Thymus (tissue), 11 donors: ENCODE results near the gene UBXN6. TPM values are rescaled to one million over a fixed set of nuclear protein-coding genes. Genes with fewer than 3 reads are reported as not detected.

Source experiments
- DNase-seq, 9 donors: peaks; one replicate each; pipeline ENCODE4 v3.0.0-alpha.2; 2013; ENCODE audit warnings: low spot score in 9 of 9, low read depth in 6 of 9, missing footprints in 1 of 9
- H3K27ac ChIP-seq, 2 donors: one replicate each; pipeline ENCODE4 v1.5.1; 2013; ENCODE audit warnings: control low read depth in 1 of 2, low read depth in 1 of 2, low read length in 1 of 2, mild to moderate bottlenecking in 1 of 2, moderate library complexity in 1 of 2
- H3K27me3 ChIP-seq, 2 donors: one replicate each; pipeline ENCODE4 v1.5.1; 2013; ENCODE audit warnings: low read length in 1 of 2; ENCODE audit not compliant: control insufficient read depth in 2 of 2, insufficient read depth in 1 of 2
- H3K36me3 ChIP-seq, 2 donors: one replicate each; pipeline ENCODE4 v1.5.1; 2013; ENCODE audit warnings: low read length in 1 of 2, mild to moderate bottlenecking in 1 of 2, moderate library complexity in 1 of 2; ENCODE audit not compliant: control insufficient read depth in 2 of 2, insufficient read depth in 2 of 2
- H3K4me1 ChIP-seq, 2 donors: one replicate each; pipeline ENCODE4 v1.5.1; 2013; ENCODE audit warnings: low read length in 2 of 2; ENCODE audit not compliant: control insufficient read depth in 2 of 2, insufficient read depth in 2 of 2
- H3K4me3 ChIP-seq, 2 donors: one replicate each; pipeline ENCODE4 v1.5.1; 2013; ENCODE audit warnings: low read length in 2 of 2, control low read depth in 1 of 2, mild to moderate bottlenecking in 1 of 2
- H3K9me3 ChIP-seq, 2 donors: one replicate each; pipeline ENCODE4 v1.5.1; 2013; ENCODE audit warnings: low read length in 1 of 2, mild to moderate bottlenecking in 1 of 2; ENCODE audit not compliant: control insufficient read depth in 2 of 2, insufficient read depth in 1 of 2
- WGBS: extraction: QIAGEN DNeasy Blood & Tissue Kit; methylation state at CpG from one replicate; pipeline ENCODE4 v1.1.7; 2013; 5-methylcytosine and 5-hydroxymethylcytosine counted together
- polyA plus RNA-seq: library from polyadenylated mRNA; stranded (reverse); fragments of 200-250 nt; gene quantifications from one replicate; pipeline ENCODE4 v1.2.3, GENCODE V29; 2013
- total RNA-seq: library from RNA; stranded (reverse); fragments of 120-200 nt; gene quantifications from one replicate; pipeline ENCODE4 v1.2.4, GENCODE V29; 2013
- donor health status: healthy.

Gene UBXN6
- total and polyA plus RNA-seq, 2 donors: 45.1 to 126 TPM

GRCh38 chr19:4425537-4425936 lies 32.1 kb downstream of the UBXN6 start:
- Histone ChIP-seq H3K27ac (no peak overlapping the region), H3K36me3 (peaks cover 49 to 74% of the 10 kb centered on the region in 2 donors), H3K27me3 (no peaks in the 10 kb centered on the region), H3K4me3 (no peak overlapping the region), H3K4me1 (no peaks in the 10 kb centered on the region), H3K9me3 (no peaks in the 10 kb centered on the region)
- DNase-seq: no peak
- 98% methylated on average over 6 of the region's 6 CpGs for WGBS

DNA sequence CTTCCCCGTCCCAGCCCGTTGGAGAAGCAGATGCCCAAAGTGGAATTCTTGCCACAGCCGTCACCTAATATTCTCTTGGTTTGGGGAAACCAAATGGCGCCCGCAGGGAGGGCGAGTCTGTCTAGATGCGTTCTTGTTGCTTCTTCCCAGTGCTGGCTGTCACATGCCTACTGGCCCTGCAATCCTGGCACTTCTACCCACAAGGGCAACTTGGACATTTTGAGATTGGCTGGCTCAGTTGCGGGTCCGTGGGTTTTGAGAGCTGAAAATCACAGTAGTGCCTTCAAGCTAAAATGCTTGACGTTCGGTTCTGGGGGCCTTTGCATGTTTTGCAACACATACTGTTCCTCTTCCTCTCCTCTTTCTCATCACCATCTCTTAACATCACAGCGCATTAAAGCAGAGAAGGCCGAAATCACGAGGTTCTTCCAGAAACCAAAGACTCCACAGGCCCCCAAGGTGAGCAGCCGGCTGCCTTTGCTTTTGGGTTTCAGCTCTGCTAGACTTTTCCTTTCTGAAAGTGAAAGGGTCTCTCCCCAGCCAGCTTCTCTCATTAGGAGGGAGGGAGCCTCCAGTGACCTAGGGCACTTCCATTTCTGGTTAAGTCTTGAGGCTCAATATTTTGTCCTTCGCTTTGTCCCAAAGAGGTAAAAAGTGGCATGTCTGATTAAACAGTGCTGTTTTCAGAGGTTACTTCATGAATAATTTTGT lies 34.0 kb downstream of the UBXN6 start:
- no peaks in the 10 kb centered on the region for H3K9me3 ChIP-seq
- H3K36me3 ChIP-seq: peaks cover 39 to 70% of the 10 kb centered on the region in 2 donors
- H3K27me3 ChIP-seq: no peaks in the 10 kb centered on the region
- no peaks in the 10 kb centered on the region for H3K4me1 ChIP-seq
- 92% methylated on average over 16 of the region's 16 CpGs for WGBS
- H3K27ac ChIP-seq: no peak overlapping the region
- H3K4me3 ChIP-seq: no peak overlapping the region
- DNase-seq: no peak

DNA sequence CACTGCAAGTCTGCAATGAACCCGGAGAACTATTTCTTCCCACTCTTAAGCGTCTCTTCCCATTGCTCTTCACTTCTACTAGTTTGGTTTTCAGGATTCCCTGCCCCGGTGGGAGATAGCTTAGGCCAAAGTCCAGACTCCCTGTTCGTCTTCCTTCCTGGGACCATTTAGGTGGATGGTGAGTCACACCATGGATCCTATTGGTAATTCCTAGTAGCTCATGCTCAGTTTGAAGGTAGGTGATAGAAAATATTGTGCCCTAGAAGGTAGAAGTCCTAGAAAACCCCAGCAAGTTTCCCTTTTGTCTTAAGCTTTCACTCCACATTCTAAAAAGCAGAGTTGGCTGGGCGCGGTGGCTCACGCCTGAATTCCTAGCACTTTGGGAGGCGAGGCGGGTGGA lies 41.3 kb downstream of the UBXN6 start:
- H3K4me1 ChIP-seq: no peaks in the 10 kb centered on the region
- WGBS: 98% methylated on average over 9 of the region's 9 CpGs
- no peak overlapping the region for H3K4me3 ChIP-seq
- H3K27ac ChIP-seq: no peak overlapping the region
- DNase-seq: no peak
- no peaks in the 10 kb centered on the region for H3K9me3 ChIP-seq
- peaks cover 38 to 68% of the 10 kb centered on the region in 2 donors for H3K36me3 ChIP-seq
- H3K27me3 ChIP-seq: no peaks in the 10 kb centered on the region

DNA sequence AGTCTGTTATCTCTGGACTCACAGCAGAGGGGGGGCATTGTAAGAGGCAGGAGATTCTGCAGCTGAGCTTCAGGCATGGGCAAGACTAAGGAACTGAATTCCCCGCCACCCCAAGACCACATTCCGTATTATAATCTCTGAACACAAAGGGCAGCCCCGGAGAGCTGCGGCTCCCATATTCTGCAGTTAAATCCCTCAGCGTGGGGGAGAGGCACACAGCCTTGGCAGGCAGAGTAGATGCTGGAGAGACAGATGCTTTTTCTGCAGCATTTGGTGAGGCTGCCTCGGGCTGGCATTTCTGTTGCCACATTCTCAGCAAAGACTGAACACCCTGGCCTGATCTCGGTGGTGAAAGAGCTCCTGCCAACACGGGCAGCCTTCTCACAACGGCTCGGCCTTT lies 42.2 kb downstream of the UBXN6 start:
- H3K9me3 ChIP-seq: no peaks in the 10 kb centered on the region
- H3K27me3 ChIP-seq: no peaks in the 10 kb centered on the region
- H3K27ac ChIP-seq: no peak overlapping the region
- H3K4me3 ChIP-seq: no peak overlapping the region
- no peaks in the 10 kb centered on the region for H3K4me1 ChIP-seq
- WGBS: 91% methylated on average over 10 of the region's 10 CpGs
- peaks cover 36 to 65% of the 10 kb centered on the region in 2 donors for H3K36me3 ChIP-seq
- DNase-seq: no peak

DNA sequence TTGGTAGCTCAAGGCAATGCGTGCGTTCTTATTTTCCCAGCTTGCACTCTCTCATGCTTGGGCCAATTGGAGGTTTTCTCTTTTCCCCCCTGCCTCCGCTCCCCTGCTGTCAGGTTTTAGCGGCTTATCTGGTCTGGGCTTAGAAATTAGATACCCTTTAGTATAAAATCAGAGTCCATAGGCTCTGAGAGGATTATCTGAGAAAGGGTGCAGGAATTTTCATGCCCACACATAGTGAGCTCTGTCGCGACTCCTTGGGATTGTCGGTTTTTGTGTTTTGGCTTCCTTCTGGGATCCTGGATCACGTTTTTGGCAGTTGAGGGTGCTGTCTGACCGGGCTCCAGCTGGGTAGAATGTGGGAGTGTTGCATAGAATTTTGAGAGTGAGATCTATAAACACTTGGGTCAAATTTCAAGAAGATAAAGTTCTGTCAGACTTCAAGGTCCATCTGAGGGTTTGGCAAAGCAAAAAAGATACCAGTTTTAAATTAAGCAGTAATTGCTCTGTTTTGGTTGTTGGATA lies 42.7 kb downstream of the UBXN6 start:
- no peaks in the 10 kb centered on the region for H3K4me1 ChIP-seq
- no peaks in the 10 kb centered on the region for H3K9me3 ChIP-seq
- H3K4me3 ChIP-seq: no peak overlapping the region
- 93% methylated on average over 9 of the region's 9 CpGs for WGBS
- H3K27ac ChIP-seq: no peak overlapping the region
- peaks cover 35 to 67% of the 10 kb centered on the region in 2 donors for H3K36me3 ChIP-seq
- no peaks in the 10 kb centered on the region for H3K27me3 ChIP-seq
- no peak for DNase-seq

DNA sequence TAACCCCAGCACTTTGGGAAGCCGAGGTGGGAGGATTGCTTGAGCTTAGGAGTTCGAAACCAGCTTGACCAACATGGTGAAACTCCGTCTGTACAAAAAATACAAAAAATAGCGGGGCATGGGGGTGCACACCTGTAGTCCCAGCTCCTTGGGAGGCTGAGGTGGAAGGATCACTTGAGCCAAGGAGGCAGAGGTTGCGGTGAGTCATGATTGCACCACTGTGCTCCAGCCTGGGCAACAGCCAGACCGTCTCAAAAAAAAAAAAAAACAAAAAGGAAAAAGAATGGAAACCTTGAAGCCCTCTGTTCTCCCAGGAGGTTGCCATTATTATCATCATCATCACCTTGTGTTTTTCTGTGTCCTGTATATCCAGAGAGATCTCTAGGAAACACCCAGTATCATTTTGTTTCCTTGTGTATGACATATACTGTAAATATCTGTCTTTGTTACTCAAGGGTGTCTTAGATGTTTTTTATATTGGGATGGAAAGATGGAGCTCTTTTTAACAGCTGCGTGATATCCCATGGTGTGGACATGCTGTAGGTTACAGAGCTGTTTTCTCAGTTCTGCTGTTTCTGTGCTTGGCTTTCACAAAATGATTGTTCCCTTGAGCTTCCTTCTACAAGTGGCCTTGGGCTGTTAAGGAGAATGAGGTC lies 43.3 kb downstream of the UBXN6 start:
- no peaks in the 10 kb centered on the region for H3K27me3 ChIP-seq
- H3K27ac ChIP-seq: no peak overlapping the region
- no peak overlapping the region for H3K4me3 ChIP-seq
- H3K4me1 ChIP-seq: no peaks in the 10 kb centered on the region
- H3K9me3 ChIP-seq: no peaks in the 10 kb centered on the region
- DNase-seq: no peak
- WGBS: 97% methylated on average over 7 of the region's 7 CpGs
- H3K36me3 ChIP-seq: peaks cover 39 to 67% of the 10 kb centered on the region in 2 donors

GRCh38 chr19:4413588-4413987 lies 44.0 kb downstream of the UBXN6 start:
- H3K27ac ChIP-seq: no peak overlapping the region
- no peaks in the 10 kb centered on the region for H3K4me1 ChIP-seq
- no peaks in the 10 kb centered on the region for H3K9me3 ChIP-seq
- no peaks in the 10 kb centered on the region for H3K27me3 ChIP-seq
- H3K4me3 ChIP-seq: no peak overlapping the region
- H3K36me3 ChIP-seq: peaks cover 41 to 70% of the 10 kb centered on the region in 2 donors
- whole genome bisulfite sequencing: 100% methylated on average over 3 of the region's 3 CpGs
- DNase-seq: no peak

DNA sequence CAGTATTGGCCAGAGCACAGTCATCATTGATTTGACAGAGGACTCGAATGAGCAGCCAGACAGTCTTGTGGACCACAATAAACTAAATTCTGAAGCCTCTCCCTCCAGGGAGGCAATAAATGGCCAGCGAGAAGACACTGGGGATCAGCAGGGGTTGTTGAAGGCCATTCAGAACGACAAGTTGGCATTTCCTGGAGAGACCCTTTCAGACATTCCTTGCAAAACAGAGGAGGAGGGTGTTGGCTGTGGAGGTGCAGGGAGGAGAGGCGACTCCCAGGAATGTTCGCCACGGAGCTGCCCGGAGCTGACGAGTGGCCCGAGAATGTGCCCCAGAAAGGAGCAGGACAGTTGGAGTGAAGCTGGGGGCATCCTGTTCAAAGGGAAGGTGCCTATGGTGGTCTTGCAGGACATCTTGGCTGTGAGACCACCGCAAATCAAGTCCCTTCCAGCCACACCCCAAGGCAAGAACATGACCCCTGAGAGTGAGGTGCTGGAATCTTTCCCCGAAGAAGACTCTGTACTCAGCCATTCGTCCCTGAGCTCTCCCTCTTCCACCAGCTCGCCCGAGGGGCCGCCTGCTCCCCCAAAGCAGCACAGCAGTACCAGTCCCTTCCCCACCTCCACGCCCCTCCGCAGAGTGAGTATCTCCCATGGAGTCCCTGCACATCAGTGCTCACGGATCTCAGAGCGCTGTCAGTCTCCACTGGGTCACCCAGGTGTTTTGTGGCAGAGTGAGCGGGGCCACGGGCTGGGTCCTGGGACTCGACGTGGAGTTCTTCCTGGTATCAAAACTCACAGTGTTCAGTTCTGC lies 48.3 kb downstream of the UBXN6 start:
- Histone ChIP-seq H3K36me3 (peaks cover 30 to 63% of the 10 kb centered on the region in 2 donors), H3K27ac (no peak overlapping the region), H3K4me1 (no peaks in the 10 kb centered on the region), H3K9me3 (no peaks in the 10 kb centered on the region), H3K27me3 (no peaks in the 10 kb centered on the region), H3K4me3 (no peak overlapping the region)
- DNase-seq: no peak
- WGBS: 98% methylated on average over 23 of the region's 23 CpGs

DNA sequence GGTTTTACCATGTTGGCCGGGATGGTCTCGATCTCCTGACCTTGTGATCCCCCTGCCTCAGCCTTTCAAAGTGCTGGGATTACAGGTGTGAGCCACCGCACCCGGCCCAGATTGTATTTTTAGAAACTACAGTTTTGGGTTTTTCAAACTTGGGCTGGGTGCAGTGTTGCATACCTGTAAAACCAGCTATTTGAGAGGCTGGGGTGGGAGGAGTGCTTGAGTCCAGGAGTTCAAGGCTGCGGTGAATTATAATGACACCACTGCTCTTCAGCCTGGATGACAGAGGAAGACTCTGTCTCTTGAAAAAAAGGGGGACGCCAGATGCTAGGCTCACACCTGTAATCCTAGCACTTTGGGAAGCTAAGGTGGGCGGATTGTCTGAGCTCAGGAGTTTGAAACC lies 51.0 kb downstream of the UBXN6 start:
- Histone ChIP-seq H3K9me3 (no peaks in the 10 kb centered on the region), H3K27me3 (no peaks in the 10 kb centered on the region), H3K4me3 (no peak overlapping the region), H3K4me1 (peaks cover 9 to 13% of the 10 kb centered on the region in 2 donors), H3K27ac (no peak overlapping the region), H3K36me3 (peaks cover 19 to 39% of the 10 kb centered on the region in 2 donors)
- WGBS: 96% methylated on average over 7 of the region's 7 CpGs
- DNase-seq: no peak
